ENCODE measurements around the gene PEX14.

PEX14 gene

DNA sequence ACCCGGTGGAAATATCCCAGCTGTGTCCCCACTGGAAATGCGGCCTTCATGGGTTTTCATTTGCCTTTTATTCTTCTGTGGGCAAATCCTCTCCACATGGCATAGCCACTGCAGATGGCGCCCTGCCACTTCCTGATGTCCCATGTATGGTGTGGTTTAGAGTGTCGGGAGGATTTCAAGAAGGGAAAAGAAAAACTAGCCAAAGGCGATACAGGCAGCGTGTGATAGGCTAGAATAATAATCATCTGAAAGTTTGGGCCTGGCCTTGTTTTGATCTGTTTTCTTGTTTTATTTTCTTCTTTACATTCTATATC is 123.6 kb downstream of the PEX14 start:
- no peak for DNase-seq

DNA sequence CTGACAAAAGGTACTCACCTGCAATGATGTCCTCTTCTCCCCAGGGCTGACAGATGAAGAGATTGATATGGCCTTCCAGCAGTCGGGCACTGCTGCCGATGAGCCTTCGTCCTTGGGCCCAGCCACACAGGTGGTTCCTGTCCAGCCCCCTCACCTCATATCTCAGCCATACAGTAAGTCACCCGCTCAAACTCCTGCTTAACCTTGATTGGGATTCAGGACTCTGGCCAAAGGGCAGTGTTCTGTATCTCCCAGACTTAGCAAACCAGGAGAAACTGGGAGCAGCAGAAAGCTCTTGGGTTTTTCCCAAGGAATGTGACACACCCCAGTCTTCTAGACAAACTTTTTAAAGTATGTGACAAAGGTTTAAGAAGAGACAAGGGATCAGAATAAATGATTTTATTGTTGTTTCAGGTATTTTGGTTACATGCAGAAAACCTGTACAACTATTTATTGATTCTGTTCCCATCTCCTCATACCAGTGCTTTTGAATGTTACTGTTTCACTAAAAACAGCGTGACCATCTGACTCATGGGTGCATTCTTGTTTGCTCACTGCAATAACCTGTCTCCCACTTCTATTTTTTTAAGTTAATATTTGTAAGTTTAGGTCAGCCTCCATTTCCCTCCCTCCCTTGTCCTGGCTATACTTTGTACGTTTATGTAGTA is 124.6 kb downstream of the PEX14 start:
- DNase-seq: peak; percentile 63

DNA sequence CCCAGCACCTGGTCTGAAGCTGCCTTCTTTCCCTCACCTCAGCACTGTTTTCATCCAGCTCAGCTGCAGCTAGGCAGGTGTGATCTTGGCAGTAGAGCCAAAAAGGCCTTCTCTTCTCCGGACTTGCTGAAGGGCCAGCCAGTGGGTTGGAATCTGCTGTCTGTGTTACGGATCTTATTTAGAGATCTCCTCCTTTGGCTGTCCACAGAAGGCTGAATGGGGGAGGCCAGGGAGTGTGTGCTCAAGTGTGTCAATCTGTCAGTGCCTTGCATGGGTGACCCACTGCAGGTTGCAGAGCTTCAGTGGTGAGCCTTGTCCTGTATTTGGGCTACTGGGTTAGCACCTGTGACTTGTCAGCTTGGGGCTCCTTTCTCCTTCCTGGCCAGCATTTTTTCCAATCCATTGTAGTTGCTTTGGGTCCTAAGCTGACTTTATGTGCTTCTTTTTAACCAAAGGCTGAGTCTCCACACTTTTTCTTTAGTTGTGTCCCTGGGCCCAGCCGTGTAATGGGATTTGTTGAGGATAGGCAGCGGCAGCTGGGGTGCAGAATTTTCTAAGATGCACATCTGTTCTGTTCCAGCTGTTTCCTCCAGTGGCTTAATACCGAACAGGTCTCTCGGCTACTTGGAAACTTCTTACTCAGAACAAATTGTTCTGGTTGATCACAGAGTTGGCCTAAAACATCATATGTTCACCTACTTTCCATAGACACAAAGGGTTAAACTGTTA is 126.8 kb downstream of the PEX14 start:
- DNase-seq: no peak

DNA sequence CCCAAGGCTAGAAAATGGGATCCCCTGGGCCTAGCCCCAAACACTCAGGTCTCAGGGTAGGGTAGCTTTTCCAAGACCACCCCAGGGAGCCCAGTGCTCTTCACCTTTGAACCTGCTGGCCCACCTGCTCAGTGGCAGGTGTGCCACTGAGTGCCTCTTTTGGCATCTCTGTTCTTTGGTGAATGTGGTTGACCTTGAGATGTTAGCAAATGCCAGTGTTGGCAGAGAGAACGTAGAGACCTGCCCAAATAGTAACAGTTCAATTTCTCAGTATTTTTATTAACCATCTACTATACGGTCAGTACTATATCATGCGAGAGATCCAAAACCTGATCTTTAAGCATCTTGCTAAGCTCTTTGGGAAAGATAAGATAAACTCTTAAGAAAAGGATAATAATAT is 128.2 kb downstream of the PEX14 start:
- DNase-seq: no peak

DNA sequence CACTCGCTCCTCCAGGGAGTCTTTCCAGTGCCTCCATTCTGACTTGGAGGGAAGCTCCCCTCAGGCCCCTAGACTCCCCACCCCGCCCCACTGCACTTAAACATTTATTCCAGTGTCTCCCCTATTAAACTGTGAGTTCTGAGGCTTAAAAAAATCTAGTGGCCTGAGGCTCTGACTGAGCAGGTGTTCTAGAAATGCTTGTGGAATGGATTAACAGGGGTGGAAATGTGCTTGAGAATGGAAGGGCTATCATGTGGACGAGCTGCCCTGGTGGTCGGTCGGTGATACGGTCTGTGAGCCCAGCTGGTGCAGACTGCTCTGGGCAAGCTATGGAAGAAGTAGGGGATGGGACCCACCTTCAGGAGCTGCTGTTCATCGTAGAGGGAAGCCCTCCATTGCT is 130.2 kb downstream of the PEX14 start:
- DNase-seq: no peak

DNA sequence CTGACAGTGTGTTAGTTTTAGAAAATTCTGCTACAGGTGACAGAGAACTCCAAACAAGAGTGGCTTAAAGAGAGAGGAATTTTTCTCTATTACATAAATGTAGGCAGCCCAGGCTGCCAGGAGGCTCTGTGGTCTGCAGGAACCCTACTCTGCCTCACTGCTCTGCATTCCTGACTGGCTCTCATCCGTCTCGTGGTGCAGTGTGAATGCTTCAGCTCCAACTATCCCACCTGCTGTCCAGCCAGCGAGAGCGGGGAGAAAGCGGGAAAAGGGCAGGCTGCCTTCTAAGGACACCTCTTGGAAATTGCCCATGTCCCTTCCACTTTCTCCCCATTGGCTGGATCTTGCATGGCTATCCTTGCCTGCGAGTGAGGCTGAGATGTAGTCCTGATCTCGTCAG is 131.3 kb downstream of the PEX14 start:
- no peak for DNase-seq

DNA sequence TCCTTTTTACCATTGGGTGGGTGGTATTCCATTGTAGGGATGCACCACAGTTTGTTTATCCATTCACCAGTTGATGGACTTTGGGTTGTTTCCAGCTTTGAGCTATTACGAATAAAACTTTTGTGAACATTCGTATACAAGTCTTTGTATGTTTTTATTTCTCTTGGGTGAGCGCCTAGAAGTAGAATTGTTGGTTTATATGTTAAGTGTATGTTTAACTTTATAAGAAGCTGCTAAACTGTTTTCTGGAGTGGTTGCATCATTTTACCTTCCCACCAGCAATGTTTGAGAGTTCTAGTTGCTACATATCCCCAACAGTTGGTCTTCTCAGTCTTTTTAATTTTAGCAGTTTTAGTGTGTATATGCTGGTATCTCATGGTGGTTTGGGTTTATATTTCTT is 132.5 kb downstream of the PEX14 start:
- DNase-seq: no peak

DNA sequence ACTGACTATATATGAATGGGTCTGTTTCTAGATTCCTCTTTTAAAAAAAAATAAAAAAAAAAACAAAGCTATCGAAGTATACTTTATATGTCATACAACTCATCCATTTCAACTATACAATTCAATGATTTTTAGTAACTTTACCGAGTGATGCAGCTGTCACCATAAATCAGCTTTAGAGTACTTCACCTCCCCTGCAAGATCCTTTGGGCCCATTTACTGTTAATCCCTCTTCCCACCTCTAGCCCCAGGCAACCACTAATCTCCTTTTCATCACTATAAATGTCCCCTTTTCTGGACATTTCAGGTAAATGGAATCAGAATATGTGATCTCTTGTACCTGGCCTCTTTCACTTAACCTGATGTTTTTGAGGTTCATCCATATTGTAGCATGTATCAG is 133.9 kb downstream of the PEX14 start:
- DNase-seq: no peak

DNA sequence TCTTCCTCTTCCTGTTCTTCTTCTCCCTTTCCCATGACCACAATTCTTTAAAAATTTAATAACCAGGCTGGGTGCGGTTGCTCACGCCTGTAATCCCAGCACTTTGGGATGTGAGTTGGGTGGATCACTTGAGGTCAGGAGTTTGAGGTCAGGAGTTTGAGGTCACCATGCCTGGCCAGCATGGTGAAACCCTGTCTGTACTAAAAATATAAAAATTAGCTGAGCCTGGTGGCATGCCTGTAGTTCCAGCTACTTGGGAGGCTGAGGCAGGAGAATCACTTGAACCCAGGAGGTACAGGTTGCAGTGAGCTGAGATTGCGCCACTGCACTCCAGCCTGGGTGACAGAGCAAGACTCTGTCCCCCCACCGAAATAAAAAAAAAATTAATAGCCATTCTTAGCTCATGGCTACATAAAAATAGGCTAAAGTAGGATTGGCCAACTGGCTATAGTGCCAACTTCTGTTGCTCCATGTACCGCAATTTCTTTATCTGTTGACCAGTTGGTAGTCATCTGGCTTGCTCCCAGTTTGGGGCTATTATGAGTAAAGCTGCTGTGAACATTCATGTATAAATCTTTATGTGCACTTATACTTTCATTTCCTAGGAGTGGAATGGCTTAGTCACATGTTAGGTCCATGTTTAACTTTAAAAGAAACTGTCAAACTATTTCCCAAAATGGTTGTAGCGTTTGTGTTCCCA is 136.3 kb downstream of the PEX14 start:
- DNase-seq: no peak

DNA sequence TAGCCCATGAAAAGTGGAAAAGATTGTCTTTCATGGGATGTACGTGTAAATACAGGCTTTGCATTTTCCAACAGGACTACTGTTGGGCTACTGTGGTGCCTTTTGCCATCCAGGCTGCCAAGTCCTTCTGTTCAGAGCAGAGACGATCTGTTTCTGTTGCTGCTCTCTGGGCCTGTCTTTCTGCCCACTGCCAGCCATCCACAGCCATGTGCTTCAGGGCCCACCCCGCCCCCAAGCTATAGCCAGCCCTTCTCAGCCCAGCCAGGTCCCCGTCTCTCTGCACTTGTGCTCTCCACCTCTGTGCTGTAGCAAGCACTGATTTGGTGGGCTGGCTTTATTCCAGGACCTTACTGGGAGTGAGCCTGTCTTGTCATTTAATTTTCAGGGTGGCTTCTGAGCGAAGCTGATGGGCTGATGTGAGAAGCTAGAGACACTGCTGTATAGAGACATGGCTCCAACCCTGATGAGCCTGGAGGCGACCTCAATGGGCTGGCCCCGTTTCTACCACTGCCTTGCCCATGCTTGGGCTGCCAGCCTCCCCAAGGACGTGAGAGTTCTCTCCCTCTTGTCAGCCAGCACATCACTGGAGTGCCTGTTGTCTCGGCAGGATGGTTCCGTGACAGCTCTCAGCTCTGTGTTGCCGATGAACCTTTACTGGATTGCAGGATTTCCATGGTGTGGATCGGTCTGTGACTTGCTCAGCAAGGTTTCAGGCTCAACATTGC is 137.8 kb downstream of the PEX14 start:
- DNase-seq: no peak

DNA sequence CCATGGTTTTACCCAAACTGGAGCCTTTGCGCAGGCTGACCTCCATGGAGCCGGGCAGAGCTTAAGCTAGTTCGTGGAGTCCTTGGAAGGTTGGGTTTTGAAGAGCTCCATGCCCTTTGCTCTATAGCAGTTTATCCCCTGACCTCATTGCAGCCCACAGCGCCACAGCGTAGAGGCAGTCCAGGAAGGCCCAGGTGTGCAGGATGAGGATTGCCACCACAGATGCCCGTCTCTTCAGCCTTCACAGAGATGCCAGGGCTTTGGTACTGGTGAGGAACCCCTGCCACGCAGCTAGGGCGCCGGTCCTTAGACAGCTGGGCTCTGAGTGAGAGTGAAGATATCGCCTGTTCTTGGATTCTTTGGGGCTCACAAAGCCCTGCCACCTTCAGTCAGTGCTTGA is 138.6 kb downstream of the PEX14 start:
- no peak for DNase-seq

DNA sequence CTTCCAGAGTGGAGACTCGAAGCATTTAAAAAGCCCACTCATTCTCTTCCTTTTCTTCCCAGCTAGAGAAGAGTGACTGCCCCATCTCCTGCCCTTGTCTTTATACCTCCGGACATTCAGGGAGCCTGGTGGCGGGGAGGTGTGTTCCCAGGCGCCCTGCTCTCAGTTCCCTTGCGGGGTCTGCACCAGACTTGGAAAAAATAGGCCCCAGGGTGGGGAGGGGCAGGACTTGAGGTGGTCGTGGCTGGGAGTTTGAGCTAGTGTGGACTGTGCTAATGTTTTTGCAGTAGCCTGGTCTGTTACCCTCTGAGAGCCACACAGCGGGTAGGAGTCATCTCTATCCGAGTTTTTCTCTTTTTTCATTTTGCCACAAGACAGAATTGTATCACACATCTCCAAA is 139.1 kb downstream of the PEX14 start:
- DNase-seq: no peak

DNA sequence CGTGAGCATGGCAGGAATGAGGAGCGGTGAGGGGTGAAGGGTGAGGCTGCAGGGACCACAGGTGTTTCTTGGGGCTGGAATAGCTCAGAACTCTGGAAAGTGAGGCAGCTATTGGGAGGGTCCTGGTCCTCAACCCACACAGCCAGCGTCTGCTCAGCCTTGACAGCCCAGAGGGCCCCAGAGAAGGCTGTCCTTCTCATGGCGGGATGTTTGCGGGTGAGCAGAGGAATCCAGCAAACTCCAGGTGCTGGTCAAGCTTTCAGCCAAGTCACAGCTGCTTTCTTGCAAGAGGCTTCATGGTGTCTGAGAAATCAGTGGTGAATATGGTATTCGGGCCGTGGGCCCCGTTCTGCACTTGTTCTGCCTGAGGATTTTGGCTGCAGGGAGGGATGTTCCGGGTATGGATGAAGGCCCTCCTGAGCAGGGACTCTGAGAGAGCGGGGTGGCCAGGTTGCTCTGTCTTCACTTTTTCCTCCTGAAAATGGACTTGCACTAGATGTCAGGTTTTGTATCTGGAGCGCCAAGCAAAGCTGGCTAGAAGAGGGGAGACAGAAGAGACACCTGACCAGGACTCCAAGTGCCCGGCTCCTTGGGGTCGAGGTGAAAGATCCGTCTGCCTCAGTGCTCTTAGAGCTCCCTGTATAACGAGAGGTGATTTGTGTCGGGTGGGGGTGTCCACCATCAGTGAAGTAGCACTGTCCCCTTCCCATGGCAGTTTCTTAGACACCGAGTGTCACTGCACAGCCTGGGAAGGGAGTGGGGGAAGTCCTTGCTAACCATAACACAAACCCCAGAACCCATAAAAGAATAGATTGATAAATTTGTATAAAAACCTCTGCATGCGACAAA is 139.9 kb downstream of the PEX14 start:
- no peak for DNase-seq

DNA sequence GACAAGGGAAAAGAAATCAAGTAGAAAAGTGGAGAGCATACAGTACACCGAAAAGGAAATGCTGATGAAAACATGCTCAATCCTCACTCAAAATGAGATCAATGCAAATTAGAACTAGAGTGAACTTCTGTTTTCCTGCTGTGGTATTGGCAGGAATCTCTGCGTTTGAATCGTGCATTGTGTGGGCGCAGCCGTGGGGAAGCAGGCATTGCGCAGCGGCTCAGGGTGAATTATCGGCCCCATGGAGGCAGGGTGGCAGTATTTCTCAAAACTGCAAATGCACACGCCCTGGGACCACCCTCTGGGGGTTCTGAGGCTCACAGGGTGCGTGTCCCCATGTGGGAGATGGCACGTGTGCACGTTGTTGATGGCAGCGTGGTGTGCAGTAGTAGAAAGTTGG is 140.6 kb downstream of the PEX14 start:
- no peak for DNase-seq

DNA sequence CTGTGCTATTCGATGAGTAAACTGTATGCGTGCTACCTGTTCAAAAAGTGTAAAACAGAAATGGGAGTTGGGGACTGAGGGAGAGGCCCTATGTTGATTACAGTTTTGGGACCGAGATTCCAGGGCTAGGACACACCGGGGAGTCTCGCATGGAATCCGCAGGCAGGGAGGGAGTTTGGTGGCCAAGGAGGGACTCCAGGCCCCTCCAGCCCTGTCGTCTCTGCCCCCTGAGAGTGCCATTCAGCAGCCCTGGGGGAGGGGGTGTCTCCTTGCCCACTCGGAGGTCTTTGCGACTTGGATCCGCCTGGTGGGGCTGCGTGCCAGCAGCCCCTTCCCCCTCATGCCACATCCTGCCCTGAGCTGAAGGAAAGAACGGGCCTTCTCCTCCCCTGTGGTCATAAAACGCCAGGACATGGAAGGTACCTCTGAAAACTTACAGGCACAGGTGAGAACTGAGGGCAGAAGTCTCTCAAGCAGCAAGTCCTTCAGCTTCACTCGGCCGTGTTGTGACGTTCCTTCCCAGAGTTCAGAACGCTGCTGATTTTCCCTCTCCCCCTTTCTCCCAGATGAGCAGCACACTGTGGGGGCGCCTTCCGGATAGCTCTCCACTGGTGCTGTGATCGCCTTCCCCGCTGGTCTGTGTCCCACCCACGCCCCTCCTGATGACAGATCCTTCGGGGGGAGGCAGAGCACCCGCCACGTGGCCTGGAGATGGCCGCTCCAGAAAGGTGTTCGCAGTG is 141.4 kb downstream of the PEX14 start:
- DNase-seq: no peak

DNA sequence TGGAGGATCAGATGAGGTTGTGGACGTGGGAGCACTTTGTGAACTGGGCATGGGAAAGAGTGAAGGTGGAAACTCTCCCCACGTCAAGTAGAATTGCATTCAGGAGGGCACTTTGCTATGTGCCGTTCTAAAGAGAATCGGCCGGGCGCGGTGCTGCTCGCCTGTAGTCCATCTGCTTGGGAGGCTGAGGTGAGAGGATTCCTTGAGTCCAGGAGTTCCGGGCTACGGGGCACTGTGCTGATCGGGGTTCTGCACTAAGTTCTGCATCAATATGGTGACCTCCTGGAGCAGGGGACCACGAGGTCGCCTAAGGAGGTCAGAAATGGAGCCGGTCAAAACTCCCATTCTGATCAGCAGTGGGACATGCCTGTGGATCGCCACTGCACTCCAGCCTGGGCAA is 141.9 kb downstream of the PEX14 start:
- no peak for DNase-seq

DNA sequence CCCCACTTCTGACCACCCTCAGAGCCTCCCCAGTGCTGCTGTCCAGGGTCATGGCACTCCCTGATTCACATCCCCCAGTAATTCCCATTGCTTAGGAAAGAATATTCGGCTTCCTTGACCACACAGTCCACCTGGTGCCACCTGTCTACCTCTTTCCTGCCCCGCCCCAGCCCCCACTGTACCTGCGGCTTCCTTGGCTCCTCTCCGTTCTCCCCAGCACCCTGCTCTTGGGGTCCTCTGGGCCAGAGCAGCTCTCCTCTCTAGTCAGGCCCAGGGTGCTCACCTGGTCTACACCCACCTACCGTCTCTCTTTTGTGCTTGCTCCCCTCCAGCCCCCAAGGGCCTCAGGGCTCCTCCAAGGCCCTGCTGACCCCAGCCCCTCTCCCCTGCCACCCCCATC is 142.6 kb downstream of the PEX14 start:
- DNase-seq: no peak

DNA sequence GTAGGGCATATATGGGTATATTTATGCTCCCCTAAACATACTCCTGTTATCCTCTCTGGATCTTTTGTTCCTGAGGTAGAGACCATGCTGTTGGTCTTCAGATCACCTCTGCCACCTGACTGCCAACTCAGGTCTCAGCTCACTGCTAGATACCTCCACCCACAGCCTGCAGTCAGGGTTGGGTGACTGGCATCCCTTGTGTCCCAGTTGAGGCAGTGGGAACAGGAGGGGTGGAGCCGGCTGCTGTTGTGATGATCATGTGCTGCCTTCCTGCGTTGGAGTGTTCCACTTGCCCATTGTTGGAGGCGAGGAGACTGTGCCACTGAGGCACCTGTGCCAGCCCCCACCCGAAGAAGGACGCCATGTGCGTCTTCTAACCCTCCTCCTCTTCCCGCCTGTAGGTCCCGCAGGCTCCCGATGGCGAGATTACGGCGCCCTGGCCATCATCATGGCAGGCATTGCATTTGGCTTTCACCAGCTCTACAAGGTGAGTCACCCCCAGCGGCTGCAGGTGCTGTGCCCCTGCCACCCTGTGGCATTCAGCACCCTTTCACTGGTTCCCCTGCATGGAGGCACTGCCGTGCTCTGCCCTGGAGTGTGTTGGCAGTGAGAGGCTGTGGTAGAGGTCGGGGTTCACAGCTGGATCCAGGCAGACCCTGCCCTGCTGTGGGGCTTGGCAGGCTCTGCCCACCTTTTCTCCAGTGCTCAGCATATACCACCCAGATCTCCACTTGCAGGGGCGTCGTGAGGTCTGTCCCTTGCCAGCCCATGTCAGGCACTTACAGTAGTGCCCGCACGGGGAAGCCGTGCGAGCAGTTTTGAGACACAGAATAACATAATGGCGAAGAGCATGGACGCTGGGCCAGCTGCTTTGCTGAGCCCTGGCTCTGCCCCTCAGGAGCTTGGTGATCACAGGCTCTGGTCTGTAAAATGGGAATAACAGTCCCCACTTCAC is 143.5 kb downstream of the PEX14 start:
- DNase-seq: no peak

DNA sequence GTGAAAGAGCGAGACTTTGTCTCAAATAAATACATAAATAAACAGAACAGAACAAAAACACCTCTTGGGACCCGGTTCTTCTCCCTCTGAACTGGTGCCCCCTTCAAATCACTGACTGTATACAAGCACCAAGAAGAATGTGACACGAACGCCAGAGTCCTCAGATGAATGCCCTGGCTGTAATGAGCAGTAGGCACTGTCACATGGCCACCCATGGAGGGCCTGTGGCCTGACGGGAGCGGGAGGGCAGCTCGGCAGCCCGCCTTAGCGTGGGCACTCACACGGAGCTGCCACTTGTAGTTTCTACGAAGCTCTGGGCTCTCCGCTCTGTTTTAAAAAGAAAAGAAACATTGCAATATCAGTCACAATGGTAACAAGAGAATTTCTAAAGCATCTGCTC is 146.0 kb downstream of the PEX14 start:
- DNase-seq: no peak

DNA sequence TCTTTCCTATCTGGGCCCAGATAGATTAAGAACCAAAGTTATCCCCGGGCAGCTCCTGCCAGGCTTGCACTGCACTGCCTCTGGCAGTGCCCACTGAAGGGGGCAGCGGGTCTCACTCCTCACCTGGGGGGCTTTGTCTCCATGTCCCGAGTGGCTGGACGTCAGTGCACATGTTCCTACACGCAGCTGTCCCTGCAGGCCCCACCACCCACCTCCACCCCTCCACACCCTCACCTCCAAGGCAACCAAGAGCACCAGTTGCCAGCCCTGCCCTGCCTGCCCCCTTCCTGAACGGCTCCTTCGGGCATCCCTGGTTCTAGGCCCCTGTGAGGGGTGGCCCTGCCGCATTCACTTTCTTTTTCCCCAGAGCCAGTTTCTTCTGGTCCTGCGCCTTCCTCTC is 147.2 kb downstream of the PEX14 start:
- no peak for DNase-seq
